Measurements from ENCODE around the gene OPHN1.

DNA sequence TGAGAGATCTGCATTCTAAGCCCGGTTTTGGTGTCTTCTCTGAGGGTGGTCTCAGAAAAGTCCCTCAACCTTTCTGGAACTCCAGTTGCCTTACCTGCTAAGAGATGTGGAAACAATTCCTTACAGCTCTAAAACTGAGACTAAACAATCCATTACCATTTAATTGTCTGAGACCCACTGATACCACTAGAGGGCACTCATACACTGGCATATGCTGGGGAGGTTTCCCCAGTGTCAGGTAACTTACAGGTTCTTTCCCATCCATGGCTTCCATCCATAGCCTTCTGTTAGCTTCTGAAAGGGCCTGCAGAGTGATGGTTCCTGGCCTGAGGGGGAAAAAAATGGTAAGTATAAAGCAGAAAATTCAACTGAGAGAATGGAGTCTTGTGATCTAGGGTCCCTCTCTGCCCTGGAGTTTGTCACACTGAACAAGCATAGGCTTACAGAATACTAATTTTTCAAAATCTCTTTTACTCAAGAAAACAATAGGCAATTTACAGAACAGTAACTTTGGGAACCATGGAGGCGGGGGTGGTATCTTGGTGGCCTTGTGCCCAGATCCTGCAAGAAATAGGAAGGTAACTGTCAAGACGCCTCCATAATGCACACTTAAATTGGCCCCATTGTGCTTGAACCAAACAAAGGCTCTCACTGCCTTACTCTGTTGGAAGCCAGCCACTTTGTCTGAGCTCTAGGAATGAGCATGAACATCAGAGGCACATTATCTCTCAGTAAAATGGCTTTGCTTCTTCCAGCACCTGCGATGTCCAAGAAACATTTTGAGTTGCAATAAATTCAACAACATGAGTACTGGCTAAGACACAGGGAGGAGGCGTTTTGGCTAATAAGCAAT is 236.1 kb downstream of the OPHN1 start:
- TF ChIP-seq POLR2A (IDR thresholded peaks at IDR 0.05) (no peak), CTCF (IDR thresholded peaks at IDR 0.05) (peak in 5 of 6 experiments; percentile 22 to 76 (median 61))
